PC-9 (cell line): ENCODE results near the gene GOLGA8A. TPM values are rescaled to one million over a fixed set of nuclear protein-coding genes. Genes with fewer than 3 reads are reported as not detected.
"Not testable (repeated sequence)": the region's sequence is repeated elsewhere in the genome, so short reads cannot be mapped to it uniquely, and the experiment has no call there.

Source experiments
- BruUV-seq: library from RNA; stranded (reverse); fragments of 400-500 nt; replicated peaks from 2 replicates; lab custom pipeline; 2021; lab: Mats Ljungman, UMichigan
- CTCF ChIA-PET: fragments of 300-600 bp; sonication (Branson Sonifier 250); formaldehyde crosslinking; loops from one replicate; lab custom pipeline; 2022; ENCODE audit warnings: antibody characterized with exemption; lab: Charles Lee
- POLR2A ChIA-PET: fragments of 300-600 bp; sonication (Branson Sonifier 250); formaldehyde crosslinking; loops from one replicate; lab custom pipeline; 2022; ENCODE audit warnings: antibody characterized with exemption; ENCODE audit not compliant: unreplicated experiment; lab: Charles Lee
- DNase-seq, 2 experiments: peaks; one replicate each; pipeline versions ENCODE4 v3.0.0 to v3.0.0-alpha.2; 2015 to 2022; ENCODE audit warnings: mixed read lengths in 1 of 2
- H2AFZ ChIP-seq: fragments of 200-600 bp; sonication (generic); 2 replicates; pipeline ENCODE4 v1.8.1; 2017; ENCODE audit warnings: antibody characterized with exemption
- H3F3A ChIP-seq: fragments of 200-600 bp; sonication (generic); 2 replicates; pipeline ENCODE4 v1.8.1; 2017; ENCODE audit warnings: antibody characterized with exemption, mild to moderate bottlenecking, low read depth; ENCODE audit not compliant: insufficient read depth
- H3K27ac ChIP-seq: fragments of 200-600 bp; sonication (generic); 2 replicates; pipeline ENCODE4 v1.6.1; 2016; ENCODE audit warnings: mixed run types
- H3K27me3 ChIP-seq: fragments of 200-600 bp; sonication (generic); 2 replicates; pipeline ENCODE4 v1.6.1; 2016; ENCODE audit warnings: low read depth, mixed run types; ENCODE audit not compliant: insufficient read depth
- H3K36me3 ChIP-seq: fragments of 200-600 bp; sonication (generic); 2 replicates; pipeline ENCODE4 v1.6.1; 2016; ENCODE audit warnings: low read depth, mixed run types
- H3K4me1 ChIP-seq: fragments of 200-600 bp; sonication (generic); replicated peaks from 2 replicates; pipeline ENCODE4 v1.6.1; 2016; ENCODE audit warnings: mixed run types; ENCODE audit not compliant: insufficient read depth
- H3K4me2 ChIP-seq: fragments of 200-600 bp; sonication (generic); 2 replicates; pipeline ENCODE4 v1.6.1; 2017; ENCODE audit warnings: mixed run types
- H3K4me3 ChIP-seq: fragments of 200-600 bp; sonication (generic); 2 replicates; pipeline ENCODE4 v1.6.1; 2016; ENCODE audit warnings: mixed run types
- H3K79me2 ChIP-seq: fragments of 200-600 bp; sonication (generic); 2 replicates; pipeline ENCODE4 v1.6.1; 2017; ENCODE audit warnings: low read depth, mixed run types
- H3K9me2 ChIP-seq: fragments of 200-600 bp; sonication (generic); 2 replicates; pipeline ENCODE4 v1.8.1; 2017; ENCODE audit warnings: mild to moderate bottlenecking; ENCODE audit not compliant: insufficient read depth
- H3K9me3 ChIP-seq: fragments of 200-600 bp; sonication (generic); 2 replicates; pipeline ENCODE4 v1.8.1; 2016; ENCODE audit warnings: low read depth; ENCODE audit not compliant: insufficient read depth
- H4K20me1 ChIP-seq: fragments of 200-600 bp; sonication (generic); 2 replicates; pipeline ENCODE4 v1.8.1; 2017; ENCODE audit not compliant: insufficient read depth
- intact Hi-C: fragments of 100-400 bp; cut with micrococcal nuclease; formaldehyde crosslinking; loops from one replicate; pipeline ENCODE4 v1.10.0; 2022; ENCODE audit not compliant: unreplicated experiment
- total RNA-seq: library from RNA; stranded (reverse); gene quantifications from 2 replicates; pipeline ENCODE4 v1.2.3, GENCODE V29; 2021

Gene GOLGA8A
- total RNA-seq, 1 experiment from 2014 or later = 50.7 TPM

- BruUV-seq, H2AFZ ChIP-seq, DNase-seq, H3K4me3 ChIP-seq, H3K79me2 ChIP-seq, H3K27ac ChIP-seq, POLR2A ChIA-PET, CTCF ChIA-PET, H3K36me3 ChIP-seq, H4K20me1 ChIP-seq, H3K9me2 ChIP-seq, H3F3A ChIP-seq, H3K27me3 ChIP-seq, intact Hi-C loops, H3K4me1 ChIP-seq, H3K4me2 ChIP-seq, H3K9me3 ChIP-seq: not testable (repeated sequence)
Observed at GRCh38 chr15:34430642-34431041, 7.0 kb downstream of the GOLGA8A start.

- CTCF ChIA-PET, H3K4me1 ChIP-seq, H3K4me2 ChIP-seq, DNase-seq, H3K4me3 ChIP-seq, H3K36me3 ChIP-seq, H3K9me2 ChIP-seq, H3K9me3 ChIP-seq, H2AFZ ChIP-seq, H3K27ac ChIP-seq, intact Hi-C loops, POLR2A ChIA-PET, H3F3A ChIP-seq, H4K20me1 ChIP-seq, H3K79me2 ChIP-seq, BruUV-seq, H3K27me3 ChIP-seq: not testable (repeated sequence)
Observed at GRCh38 chr15:34423425-34424090, 14.1 kb downstream of the GOLGA8A start.

GRCh38 chr15:34420953-34421352, 16.7 kb downstream of the GOLGA8A start:
- H3K4me2 ChIP-seq, H3K36me3 ChIP-seq, H4K20me1 ChIP-seq, H3K4me3 ChIP-seq, BruUV-seq, DNase-seq, H3K27me3 ChIP-seq, H2AFZ ChIP-seq, H3K4me1 ChIP-seq, H3F3A ChIP-seq, H3K9me3 ChIP-seq, H3K79me2 ChIP-seq, POLR2A ChIA-PET, CTCF ChIA-PET, H3K9me2 ChIP-seq, H3K27ac ChIP-seq, intact Hi-C loops: not testable (repeated sequence)

GRCh38 chr15:34418435-34418834, 19.2 kb downstream of the GOLGA8A start:
- DNase-seq, BruUV-seq, H2AFZ ChIP-seq, H4K20me1 ChIP-seq, H3K27me3 ChIP-seq, CTCF ChIA-PET, H3K36me3 ChIP-seq, H3K4me3 ChIP-seq, H3K79me2 ChIP-seq, H3F3A ChIP-seq, POLR2A ChIA-PET, H3K4me1 ChIP-seq, intact Hi-C loops, H3K9me3 ChIP-seq, H3K4me2 ChIP-seq, H3K9me2 ChIP-seq, H3K27ac ChIP-seq: not testable (repeated sequence)

GRCh38 chr15:34409511-34409910, 28.1 kb downstream of the GOLGA8A start:
- BruUV-seq, CTCF ChIA-PET, H3K9me3 ChIP-seq, H3K9me2 ChIP-seq, H3K27ac ChIP-seq, H3K79me2 ChIP-seq, H3K36me3 ChIP-seq, POLR2A ChIA-PET, H3K4me2 ChIP-seq, H4K20me1 ChIP-seq, H2AFZ ChIP-seq, intact Hi-C loops, H3F3A ChIP-seq, H3K4me1 ChIP-seq, DNase-seq, H3K4me3 ChIP-seq, H3K27me3 ChIP-seq: not testable (repeated sequence)

GRCh38 chr15:34408973-34409372, 28.6 kb downstream of the GOLGA8A start:
- H3K9me3 ChIP-seq, H3K4me1 ChIP-seq, H3K36me3 ChIP-seq, CTCF ChIA-PET, H3K9me2 ChIP-seq, H3K79me2 ChIP-seq, H3F3A ChIP-seq, BruUV-seq, H4K20me1 ChIP-seq, H2AFZ ChIP-seq, H3K4me2 ChIP-seq, POLR2A ChIA-PET, H3K27me3 ChIP-seq, H3K27ac ChIP-seq, H3K4me3 ChIP-seq, intact Hi-C loops, DNase-seq: not testable (repeated sequence)

GRCh38 chr15:34403899-34404298, 33.7 kb downstream of the GOLGA8A start:
- H3K9me3 ChIP-seq, BruUV-seq, H3K4me3 ChIP-seq, H2AFZ ChIP-seq, H3K9me2 ChIP-seq, H3K79me2 ChIP-seq, DNase-seq, CTCF ChIA-PET, H3K27me3 ChIP-seq, H3K36me3 ChIP-seq, H3K4me1 ChIP-seq, intact Hi-C loops, H3F3A ChIP-seq, H3K27ac ChIP-seq, H4K20me1 ChIP-seq, H3K4me2 ChIP-seq, POLR2A ChIA-PET: not testable (repeated sequence)
